Stimulated activated CD4-positive, alpha-beta T cell treated with anti-CD3 and anti-CD28 coated beads, Interleukin-15, amount 100 ng/mL, for 48 hours (primary cell): ENCODE results near the gene TUBGCP3.
"Not testable (repeated sequence)": the region's sequence is repeated elsewhere in the genome, so short reads cannot be mapped to it uniquely, and the experiment has no call there.

Experiments
- DNase-seq, 2 donors: peaks; one replicate each; pipeline ENCODE4 v3.0.0-alpha.2; 2020; ENCODE audit warnings: low read depth in 2 of 2

TUBGCP3 gene, protein sequence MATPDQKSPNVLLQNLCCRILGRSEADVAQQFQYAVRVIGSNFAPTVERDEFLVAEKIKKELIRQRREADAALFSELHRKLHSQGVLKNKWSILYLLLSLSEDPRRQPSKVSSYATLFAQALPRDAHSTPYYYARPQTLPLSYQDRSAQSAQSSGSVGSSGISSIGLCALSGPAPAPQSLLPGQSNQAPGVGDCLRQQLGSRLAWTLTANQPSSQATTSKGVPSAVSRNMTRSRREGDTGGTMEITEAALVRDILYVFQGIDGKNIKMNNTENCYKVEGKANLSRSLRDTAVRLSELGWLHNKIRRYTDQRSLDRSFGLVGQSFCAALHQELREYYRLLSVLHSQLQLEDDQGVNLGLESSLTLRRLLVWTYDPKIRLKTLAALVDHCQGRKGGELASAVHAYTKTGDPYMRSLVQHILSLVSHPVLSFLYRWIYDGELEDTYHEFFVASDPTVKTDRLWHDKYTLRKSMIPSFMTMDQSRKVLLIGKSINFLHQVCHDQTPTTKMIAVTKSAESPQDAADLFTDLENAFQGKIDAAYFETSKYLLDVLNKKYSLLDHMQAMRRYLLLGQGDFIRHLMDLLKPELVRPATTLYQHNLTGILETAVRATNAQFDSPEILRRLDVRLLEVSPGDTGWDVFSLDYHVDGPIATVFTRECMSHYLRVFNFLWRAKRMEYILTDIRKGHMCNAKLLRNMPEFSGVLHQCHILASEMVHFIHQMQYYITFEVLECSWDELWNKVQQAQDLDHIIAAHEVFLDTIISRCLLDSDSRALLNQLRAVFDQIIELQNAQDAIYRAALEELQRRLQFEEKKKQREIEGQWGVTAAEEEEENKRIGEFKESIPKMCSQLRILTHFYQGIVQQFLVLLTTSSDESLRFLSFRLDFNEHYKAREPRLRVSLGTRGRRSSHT

DNA sequence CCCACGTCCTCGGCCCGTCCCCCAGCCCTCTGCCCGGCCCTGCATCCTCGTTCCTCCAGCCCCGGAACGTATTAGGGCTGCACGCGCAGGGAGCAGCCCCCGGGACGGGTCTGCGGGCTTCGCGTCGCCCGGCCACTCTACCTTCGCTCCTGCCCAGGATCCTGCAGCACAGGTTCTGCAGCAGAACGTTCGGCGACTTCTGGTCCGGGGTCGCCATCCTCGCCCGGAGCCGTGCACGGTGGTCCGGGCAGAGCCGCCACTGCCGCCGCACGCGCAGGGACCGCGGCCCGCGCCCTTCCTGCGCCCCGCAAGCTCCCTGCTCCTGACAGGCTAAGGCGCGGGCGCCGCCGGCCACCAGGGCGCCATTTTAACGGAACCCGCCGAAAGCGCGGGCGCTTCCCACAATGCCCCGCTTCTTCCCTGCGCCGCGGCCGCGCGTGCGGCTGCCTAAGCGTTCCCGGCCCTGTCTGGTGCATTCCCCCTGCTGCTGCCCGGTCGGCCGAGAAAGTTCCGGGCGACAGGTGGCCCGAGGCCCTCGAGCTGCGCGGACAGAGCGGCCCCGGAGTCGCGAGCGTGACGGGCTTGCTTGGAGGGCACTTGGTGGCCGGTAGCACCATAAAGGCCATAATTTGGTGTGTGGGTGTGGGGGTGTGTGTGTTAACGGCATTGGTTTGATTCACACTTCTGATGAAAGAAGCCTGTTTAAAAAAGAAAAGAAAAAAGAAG is at the start of gene TUBGCP3:
TSS of gene TUBGCP3 (minus strand) at position 390 of the 726 bp plus-strand sequence. CDS start at position 217, 173 bp downstream.
- peak; percentile 67 to 71 for DNase-seq

DNA sequence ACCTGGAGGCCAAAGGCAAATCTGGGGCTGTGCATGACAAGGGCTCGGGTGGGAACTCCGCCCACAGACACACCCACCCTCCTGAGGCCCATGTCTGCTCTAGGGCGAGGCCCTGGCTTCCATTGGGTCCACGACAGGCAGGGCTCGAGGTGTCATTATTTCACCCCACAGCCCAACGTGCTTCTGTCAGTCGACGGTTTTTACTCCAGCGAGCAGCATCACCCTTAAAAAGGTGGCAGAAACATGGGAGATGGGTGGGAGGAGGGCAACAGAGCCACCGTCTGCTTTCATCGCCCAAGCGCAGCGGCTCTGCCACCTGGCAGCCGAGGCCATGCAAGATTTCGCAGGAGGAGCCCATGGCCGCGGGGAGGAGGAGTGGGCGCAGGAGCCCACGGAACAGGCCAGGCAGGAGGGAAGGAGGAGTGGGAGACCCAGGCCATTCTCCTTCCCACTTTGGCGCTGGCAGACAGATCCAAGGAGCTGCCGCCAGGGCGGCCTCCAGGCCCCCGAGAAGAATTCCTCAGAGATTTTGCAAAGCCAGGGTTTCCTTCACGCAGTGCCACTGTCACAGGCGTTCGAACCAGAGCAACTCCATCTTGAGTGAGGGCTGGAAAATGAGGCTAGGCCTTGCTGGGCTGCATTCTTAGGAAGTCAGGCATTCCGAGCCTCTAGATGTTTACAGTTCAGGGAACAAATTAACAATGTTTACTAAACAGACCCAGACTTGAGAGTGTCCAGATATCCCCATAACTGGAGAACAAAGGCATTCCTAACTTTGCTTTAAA is 49.3 kb upstream of the TUBGCP3 start:
- DNase-seq: no peak

DNA sequence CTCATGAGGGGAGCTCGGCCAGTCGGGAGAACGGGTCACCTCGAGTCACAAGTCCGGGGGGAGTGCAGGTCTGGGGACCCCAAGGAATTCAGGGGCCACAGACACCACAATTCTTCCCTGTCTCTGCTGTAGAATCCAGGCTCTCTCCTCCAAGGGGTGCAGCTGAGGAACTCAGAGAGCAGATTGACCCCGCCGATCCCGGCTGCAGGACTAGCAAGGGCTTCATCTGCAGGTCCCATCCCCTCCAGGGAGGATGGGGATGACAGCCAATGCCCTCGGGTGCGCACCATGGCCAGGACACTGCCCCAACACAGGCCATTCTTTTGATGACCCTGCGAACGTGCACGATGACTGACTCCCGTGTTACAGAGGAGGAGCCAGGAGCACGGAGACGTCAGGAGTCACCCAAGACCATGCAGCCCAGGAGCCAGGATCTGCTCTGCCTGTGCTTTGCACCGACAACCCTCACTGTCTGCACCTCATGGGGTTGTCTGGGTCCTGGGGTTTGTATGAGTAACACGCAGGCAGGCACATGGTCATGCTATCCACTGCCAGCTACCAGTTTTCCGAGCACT is 48.5 kb upstream of the TUBGCP3 start:
- no peak for DNase-seq

DNA sequence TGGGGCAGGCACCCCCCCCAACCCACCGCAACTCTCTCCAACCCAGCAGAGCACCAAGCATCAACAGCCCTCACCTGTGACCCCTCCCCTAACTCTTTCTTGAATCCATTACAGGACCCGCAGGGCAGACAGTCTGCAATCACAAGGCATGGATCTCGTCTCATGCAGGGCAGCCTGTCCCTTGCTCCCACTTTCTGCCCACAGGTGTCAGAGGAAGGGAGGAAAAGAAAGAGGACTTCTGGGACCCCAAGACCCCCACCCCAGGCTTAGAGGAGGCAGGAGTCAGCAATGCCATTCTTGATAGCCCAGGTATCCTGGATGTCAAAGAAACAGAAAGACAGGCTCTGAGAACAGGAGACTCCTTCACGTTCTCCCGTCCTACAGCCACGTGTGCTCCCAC is 47.4 kb upstream of the TUBGCP3 start:
- no peak for DNase-seq

DNA sequence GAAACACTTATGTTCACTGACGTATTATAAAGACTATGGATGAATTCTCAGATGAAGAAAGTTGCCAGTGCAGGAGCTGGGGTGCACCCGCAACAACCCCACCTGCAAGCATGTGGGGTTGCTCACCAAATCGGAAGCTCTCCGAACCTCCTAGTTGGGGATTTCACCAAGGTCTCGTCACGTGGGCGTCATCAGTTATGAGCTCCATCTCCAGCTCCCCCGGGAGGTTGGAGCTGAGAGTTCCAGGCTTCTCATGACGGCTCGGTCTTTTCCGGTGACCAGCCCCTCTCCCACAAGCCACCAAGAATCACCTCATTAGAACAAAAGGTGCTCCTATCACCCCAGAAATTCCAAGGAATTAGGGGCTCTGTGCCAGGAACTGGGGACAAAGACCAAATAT is 46.1 kb upstream of the TUBGCP3 start:
- DNase-seq: no peak

DNA sequence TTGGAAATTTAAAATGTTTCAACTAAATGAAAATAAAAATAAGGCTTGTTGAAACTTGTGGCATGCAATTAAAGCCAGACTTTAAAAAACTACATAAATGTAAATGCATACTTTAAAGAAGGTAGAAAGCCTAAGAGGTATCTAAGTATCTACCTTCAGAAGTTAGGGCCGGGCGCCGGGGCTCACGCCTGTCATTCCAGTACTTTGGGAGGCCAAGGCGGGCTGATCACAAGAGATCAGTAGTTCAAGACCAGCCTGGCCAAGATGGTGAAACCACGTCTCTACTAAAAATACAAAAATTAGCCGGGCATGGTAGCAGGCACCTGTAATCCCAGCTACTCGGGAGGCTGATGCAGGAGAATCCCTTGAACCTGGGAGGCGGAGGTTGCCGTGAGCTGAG is 42.3 kb upstream of the TUBGCP3 start:
- DNase-seq: not testable (repeated sequence)

DNA sequence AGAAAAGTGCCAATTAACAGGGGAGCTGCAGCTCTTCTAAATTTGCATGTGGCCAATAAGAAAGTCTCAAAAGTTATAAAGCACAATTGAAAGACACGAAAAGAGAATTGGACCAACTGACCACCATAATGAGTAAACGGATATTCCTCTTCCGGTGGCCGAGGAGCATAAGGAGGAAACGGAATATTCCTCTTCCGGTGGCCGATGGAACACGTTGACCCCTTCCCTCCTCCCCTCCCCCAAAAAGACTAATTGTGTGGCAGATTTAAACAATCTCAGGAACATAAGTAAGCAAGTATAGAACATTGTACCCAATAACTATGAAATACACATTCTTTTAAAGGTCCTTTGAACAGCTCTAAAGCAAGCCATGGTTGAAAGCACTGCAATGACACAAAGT is 41.2 kb upstream of the TUBGCP3 start:
- DNase-seq: no peak

DNA sequence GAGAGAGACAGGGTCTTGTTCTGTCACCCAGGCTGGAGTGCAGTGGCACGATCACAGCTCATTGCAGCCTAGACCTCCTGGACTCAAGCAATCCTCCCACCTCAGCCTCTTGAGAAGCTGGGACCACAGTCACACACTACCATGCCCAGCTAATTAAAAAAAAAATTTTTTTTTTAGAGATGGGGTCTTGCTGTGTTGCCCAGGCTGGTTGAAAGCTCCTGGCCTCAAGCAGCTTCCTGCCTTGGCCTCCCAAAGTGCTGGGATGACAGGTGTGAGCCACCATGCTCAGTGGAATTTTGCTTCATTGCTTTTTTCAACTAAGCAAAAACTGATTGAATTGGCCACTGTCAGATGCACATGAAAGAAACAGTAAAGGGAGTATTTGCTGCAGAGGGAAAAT is 39.7 kb upstream of the TUBGCP3 start:
- DNase-seq: not testable (repeated sequence)

DNA sequence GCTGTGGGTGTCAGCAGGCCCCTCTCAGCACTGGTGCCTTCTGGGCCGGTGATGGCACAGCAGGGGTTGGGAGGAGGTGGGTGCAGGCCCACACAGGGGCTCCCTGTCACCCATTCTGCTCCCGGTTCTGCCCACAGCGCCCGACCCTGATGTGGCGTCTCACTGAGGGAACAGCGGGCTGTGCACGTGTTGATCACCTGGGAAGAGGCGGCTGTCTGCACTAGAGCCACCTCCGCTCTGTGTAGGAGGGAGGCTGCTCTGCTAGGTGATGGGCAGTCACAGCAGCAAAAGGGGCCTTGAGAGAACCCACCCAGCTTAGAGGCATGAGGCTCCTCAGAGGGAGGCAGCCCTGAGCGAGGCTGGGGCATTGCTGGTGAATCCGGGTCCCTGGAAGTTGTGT is 39.2 kb upstream of the TUBGCP3 start:
- DNase-seq: no peak

DNA sequence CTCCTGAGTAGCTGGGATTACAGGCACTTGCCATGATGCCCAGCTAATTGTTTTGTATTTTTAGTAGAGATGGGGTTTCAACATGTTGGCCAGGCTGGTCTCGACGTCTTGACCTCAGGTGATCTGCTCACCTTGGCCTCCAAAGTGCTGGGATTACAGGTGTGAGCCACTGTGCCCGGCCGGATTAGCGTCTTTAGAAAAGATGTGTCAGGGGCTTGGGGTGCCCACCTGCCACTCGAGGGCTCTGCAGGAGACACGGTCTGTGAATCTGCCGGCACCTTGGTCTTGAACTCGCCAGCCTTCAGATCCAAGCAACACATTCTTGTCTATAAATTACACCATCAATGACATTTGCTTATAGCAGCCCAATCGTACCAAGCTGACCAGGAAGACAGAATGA is 38.8 kb upstream of the TUBGCP3 start:
- no peak for DNase-seq

DNA sequence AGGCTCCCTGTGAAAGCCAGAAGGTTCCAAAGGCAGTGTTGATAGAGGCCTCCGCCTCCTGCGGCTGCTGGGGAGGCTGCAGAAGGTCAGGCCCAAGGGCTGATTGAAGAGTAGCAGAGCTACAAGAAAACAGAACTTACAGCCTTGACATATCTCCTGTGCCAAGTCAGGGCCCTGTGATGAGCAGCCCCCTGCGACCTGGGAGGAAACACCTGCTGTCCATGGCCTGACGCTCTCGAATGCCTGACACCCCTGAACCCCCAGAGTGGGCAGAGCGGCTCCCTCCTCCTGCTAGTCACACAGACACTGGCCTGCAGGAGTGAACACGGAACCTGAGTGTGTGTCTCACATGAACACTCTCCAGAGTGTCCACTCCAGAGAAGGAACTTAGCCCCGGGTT is 38.2 kb upstream of the TUBGCP3 start:
- no peak for DNase-seq

DNA sequence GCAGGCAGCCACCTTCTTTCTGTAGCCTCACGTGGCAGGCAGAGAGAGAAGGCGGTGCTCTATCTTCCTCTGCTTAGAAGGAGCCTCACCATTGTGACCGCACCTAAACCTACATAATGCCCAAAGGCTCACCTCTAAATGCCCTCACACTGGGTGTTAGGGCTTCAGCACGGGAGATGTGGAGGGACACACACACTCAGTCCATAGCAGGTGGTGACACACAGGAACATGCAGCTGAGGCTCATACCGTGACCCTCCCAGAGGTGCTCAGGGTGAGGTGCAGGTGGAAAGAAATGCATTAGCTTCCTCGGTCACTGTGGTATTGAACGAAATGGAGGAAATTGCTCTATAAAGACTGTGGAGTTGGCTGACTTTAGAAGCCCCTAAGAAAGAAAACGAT is 37.7 kb upstream of the TUBGCP3 start:
- DNase-seq: no peak

DNA sequence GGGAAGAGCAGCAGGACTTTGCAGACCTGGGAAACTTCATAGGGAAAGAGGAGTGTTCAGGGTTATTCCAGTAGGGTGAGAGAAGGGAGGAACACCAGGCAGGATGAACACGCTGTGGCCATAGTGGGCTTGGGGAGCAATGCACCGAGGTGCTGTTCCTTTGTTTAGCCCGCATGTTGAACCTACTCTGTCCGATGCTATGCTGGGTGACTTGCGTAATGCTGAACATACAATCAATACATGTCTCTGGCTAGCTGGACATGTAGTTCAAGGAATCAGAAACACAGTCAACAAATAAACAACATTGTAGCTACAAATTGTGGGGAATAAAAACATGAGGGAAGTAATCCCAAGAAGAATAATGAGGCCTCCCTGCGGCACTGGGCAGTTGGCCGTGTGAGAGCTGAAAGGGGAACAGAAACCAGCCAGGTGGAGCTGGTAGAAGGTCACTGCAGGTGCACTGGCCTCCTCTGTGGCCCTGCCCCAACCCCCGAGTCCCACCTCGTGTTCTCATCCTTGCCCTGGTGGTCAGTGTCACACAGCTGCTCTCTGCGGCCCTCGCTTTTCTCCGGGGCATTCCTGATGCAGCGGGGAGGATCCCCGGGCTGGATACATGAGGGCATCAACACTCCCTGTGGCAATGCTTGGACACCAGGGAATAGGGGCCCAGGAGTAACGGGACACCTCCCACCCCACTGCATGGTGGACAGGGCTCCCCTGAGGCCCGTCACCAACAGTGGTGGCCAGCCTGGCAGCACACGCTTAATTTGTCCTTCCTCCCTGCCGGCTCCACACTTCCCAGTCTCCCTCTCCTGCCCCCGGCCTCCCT is 36.9 kb upstream of the TUBGCP3 start:
- no peak for DNase-seq

DNA sequence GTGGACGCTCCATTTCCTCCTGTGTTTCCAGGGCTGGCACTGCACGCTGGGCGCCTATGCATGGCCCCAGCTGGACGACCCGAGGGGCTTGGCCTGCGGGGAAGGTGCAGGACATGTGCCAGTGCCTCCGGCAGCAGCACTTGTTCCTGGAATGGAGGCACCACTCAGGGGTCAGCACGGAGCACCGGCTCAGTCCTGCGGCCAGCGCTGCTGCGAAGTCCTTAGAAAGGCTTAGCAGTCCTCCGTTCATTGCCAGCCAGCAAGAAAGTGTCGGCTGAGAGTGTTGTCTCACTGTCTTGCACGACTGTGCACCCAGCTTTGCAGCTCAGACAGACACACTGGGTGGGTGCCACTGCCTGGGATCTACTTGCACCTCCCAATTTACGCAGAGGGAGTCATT is 36.1 kb upstream of the TUBGCP3 start:
- no peak for DNase-seq

DNA sequence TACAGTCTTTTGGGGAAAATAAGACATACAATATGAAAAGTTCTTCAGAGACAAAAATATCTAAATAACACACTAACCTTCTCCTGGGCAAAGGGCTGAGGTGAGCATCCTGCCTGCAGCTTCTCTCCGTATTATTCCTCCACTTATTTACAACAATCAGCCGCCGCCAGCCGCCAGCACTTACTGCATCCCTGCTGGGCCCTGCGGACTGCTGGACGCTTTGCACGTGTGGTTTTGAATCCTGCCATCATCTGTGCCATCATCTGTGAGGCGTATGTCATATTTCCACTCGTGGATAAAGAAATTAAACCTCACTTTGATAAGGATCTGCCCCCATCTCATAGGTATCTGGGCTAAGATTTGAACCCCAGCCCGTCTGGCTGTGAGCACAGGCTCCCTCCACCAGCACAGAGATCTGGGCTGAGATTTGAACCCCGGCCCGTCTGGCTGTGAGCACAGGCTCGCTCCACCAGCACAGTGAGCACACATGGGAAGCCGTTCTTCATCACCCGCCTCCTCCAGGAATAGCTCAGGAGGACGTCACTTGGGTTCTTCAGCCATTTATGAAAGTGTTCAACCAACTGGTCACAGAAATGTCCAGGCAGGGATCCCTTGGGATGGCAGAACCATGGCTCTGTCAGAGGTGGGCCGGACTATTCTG is 35.2 kb upstream of the TUBGCP3 start:
- no peak for DNase-seq

DNA sequence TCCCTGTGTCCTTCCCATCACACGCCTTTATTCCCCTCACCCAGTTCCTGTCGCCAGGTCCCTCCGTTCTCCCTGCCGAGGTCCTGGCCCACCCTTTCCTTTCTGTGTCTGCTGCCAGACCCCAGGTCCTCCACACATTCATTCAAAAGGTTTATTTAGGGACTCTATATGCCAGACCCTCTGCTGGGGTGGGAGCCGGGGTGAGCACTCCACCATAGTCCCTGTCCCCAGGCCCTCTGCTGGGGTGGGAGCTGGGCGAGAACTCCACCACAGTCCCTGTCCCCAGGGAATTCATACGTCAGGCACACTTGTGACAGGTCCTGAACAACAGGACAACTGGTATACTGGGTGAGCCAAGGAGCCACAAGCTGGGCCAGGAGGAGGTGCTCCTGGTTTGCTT is 34.4 kb upstream of the TUBGCP3 start:
- no peak for DNase-seq

DNA sequence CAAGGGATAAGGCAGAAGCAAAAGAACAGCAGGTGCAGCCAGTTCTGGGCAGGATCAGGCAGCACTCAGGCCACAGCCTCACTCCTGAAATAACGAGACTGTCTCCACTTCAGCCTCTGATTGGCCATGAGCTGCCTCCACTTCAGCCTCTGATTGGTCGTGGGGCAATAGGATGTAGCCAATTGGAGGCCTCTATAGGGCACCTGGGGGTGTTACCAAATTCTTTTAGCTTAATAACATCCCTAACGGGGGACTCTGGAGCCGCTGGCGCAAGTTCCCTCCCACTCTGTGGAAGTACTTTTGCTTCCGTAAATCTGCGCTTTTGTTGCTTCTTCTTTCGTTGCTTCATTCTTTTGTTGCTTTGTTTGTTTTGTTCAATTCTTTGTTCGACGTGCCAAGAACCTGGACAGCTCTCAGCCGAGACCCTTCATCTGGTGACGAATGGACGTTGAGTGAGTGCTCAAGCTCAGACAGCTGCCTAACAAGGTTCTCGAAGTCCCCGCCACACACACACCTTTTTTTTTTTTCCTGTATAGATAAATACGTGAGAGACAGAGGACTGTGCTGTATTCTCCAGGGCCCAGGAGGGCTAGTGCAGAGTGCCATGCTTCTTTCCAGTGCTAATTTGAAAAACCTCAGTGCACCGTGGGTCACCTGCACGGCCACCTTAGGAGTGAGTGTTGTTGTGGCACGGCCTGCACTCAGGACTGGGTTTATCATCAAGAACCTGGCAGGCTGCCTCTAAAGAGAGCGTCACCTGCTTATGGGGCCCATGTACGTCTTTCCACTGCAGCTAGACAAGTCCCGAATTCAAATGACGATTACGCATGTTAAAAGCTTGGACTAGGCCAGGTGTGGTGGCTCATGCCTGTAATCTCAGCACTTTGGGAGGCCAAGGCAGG is 32.0 kb upstream of the TUBGCP3 start:
- no peak for DNase-seq

DNA sequence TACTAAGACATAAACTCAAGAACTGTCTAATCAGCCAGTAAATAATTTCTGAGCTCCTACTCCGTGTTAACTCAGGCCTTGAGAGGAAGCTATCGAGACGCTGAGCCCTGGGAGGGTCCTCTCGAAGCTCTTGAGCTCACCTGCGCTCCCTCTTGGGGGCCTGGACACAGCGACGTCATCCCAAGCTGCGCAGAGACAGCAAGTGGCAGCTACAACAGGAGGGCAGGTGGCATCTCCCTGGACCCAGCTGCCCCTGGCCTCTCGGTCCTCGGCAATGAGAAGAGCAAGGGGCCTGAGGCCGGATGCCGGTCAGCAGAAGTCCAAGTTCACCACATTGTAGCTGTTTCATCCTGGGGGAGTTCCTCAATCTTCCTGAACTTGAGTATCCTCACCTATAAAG is 30.5 kb upstream of the TUBGCP3 start:
- DNase-seq: no peak
